Kidney (tissue), 14 donors: ENCODE measurements around the gene COIL. TPM values are rescaled to one million over a fixed set of nuclear protein-coding genes. Genes with fewer than 3 reads are reported as not detected.
"Not testable (repeated sequence)": the region's sequence is repeated elsewhere in the genome, so short reads cannot be mapped to it uniquely, and the experiment has no call there.

ENCODE experiments used
- DNase-seq, 5 donors: peaks; one replicate each; pipeline ENCODE4 v3.0.0-alpha.2; 2013 to 2020
- FAIRE-seq: peaks from 2 replicates; lab custom pipeline; 2012; peaks lifted over from hg19 to GRCh38; lab: Jason Lieb, UNC
- H3K27ac ChIP-seq, 2 donors: one replicate each; pipeline ENCODE4 v1.7.0; 2013; ENCODE audit warnings: low read depth in 2 of 2, low read length in 2 of 2, inconsistent platforms in 1 of 2
- H3K27me3 ChIP-seq: one replicate; pipeline ENCODE4 v1.7.1; 2013; ENCODE audit warnings: low read length, inconsistent platforms; ENCODE audit not compliant: control insufficient read depth, insufficient read depth
- H3K36me3 ChIP-seq, 3 donors: one replicate each; pipeline versions ENCODE4 v1.7.0 to v1.7.1; 2013; ENCODE audit warnings: low read length in 3 of 3, control low read depth in 1 of 3, inconsistent platforms in 1 of 3; ENCODE audit not compliant: insufficient read depth in 3 of 3, control insufficient read depth in 2 of 3
- H3K4me1 ChIP-seq, 3 donors: one replicate each; pipeline versions ENCODE4 v1.7.0 to v1.7.1; 2013; ENCODE audit warnings: low read length in 3 of 3, inconsistent platforms in 1 of 3, low read depth in 1 of 3; ENCODE audit not compliant: control insufficient read depth in 2 of 3, insufficient read depth in 2 of 3
- H3K4me3 ChIP-seq, 3 donors: one replicate each; pipeline versions ENCODE4 v1.7.0 to v1.8.1; 2013; ENCODE audit warnings: low read length in 3 of 3, control low read depth in 1 of 3, inconsistent platforms in 1 of 3
- H3K9ac ChIP-seq, 3 donors: one replicate each; pipeline versions ENCODE4 v1.7.0 to v1.7.1; 2013; ENCODE audit warnings: low read length in 3 of 3, control low read depth in 1 of 3, inconsistent platforms in 1 of 3
- H3K9me3 ChIP-seq, 3 donors: one replicate each; pipeline versions ENCODE4 v1.7.0 to v1.7.1; 2013; ENCODE audit warnings: low read length in 3 of 3, control low read depth in 1 of 3, inconsistent platforms in 1 of 3; ENCODE audit not compliant: control insufficient read depth in 2 of 3, insufficient read depth in 1 of 3
- CTCF ChIP-seq: IDR thresholded peaks from 3 replicates; pipeline ENCODE4 v1.5.1; 2012; ENCODE audit warnings: mild to moderate bottlenecking, moderate library complexity, borderline replicate concordance; ENCODE audit not compliant: insufficient read depth; ENCODE audit errors: extremely low read depth
- intact Hi-C: fragments of 100-400 bp; cut with DNase I; formaldehyde crosslinking; loops from one replicate; pipeline ENCODE4 v1.11.1; 2022
- polyA plus RNA-seq: library from polyadenylated mRNA; stranded (reverse); fragments of 350-450 nt; fragmentation: Illumina TruSeq; extraction: RNeasy Lipid Tissue Mini Kit (QIAGEN cat#74804); gene quantifications from one replicate; pipeline ENCODE4 v1.2.3, GENCODE V29; 2014; ENCODE audit warnings: low read depth, low replicate concordance; ENCODE audit not compliant: insufficient read depth
- total RNA-seq: library from RNA; stranded (reverse); fragmentation: NEBNext Ultra II Directional; extraction: Animal tissue kit (Norgen Biotek cat#: 25700); gene quantifications from one replicate; pipeline ENCODE4 v1.2.1, GENCODE V29; 2021
- donor health status: control.
- donor health status: control.
- donor health status: control.
- donor health status: control.
- donor health status: control.
- donor health status: DM: yes; HTN: yes; CAD: no.
- donor health status: Normal renal cell carcinoma (clear cell type).

The COIL gene
- total and polyA plus RNA-seq, 2 donors from 2014 or later = 8.6 to 14.2 TPM

- intact Hi-C loops = no loop called here
- no peaks in the 10 kb centered on the region for H3K27me3 ChIP-seq
- H3K9me3 ChIP-seq = no peaks in the 10 kb centered on the region
- peak in 3 of 5 donors; percentile 19 to 65 (median 52) for DNase-seq
- no peaks in the 10 kb centered on the region for H3K36me3 ChIP-seq
- peaks cover 0 to 6% (median 4%) of the 10 kb centered on the region in 3 donors for H3K4me1 ChIP-seq
- H3K4me3 ChIP-seq = no peak overlapping the region
- no peak for FAIRE-seq
- H3K27ac ChIP-seq = no peak overlapping the region
- no peak for TF ChIP-seq CTCF
- H3K9ac ChIP-seq = no peak overlapping the region
These were observed 12.7 kb upstream of the COIL start for GRCh38 chr17:56973520-56973919.

- no peak overlapping the region for H3K27ac ChIP-seq
- intact Hi-C loops = no loop called here
- FAIRE-seq = no peak
These were observed 11.4 kb upstream of the COIL start for GRCh38 chr17:56972111-56972730.

GRCh38 chr17:56970974-56971373 lies 10.1 kb upstream of the COIL start:
- Histone ChIP-seq H3K27ac (no peak overlapping the region), H3K9me3 (no peaks in the 10 kb centered on the region), H3K4me1 (no peaks in the 10 kb centered on the region), H3K9ac (no peak overlapping the region), H3K36me3 (no peaks in the 10 kb centered on the region), H3K27me3 (no peaks in the 10 kb centered on the region), H3K4me3 (no peak overlapping the region)
- DNase-seq (no peak), FAIRE-seq (no peak)
- intact Hi-C loops = no loop called here
- TF ChIP-seq CTCF = no peak

More at GRCh38 chr17:56972111-56972730, 11.4 kb upstream of the COIL start:
- Histone ChIP-seq H3K4me1 (peaks cover 0 to 3% (median 0%) of the 10 kb centered on the region in 3 donors), H3K4me3 (no peak overlapping the region), H3K27me3 (no peaks in the 10 kb centered on the region), H3K9me3 (no peaks in the 10 kb centered on the region), H3K9ac (no peak overlapping the region), H3K36me3 (no peaks in the 10 kb centered on the region)
- DNase-seq = no peak
- TF ChIP-seq CTCF = no peak

GRCh38 chr17:56966338-56966737 lies 5.5 kb upstream of the COIL start:
- Histone ChIP-seq H3K4me1 (no peaks in the 10 kb centered on the region), H3K36me3 (no peaks in the 10 kb centered on the region), H3K4me3 (no peak overlapping the region), H3K9ac (no peak overlapping the region), H3K27ac (no peak overlapping the region), H3K27me3 (no peaks in the 10 kb centered on the region), H3K9me3 (no peaks in the 10 kb centered on the region)
- no peak for FAIRE-seq
- DNase-seq = no peak
- TF ChIP-seq CTCF = no peak
- intact Hi-C loops = no loop called here

GRCh38 chr17:56965681-56966080 lies 4.8 kb upstream of the COIL start:
- intact Hi-C loops, H3K9ac ChIP-seq, H3K27ac ChIP-seq, H3K4me3 ChIP-seq, H3K27me3 ChIP-seq, H3K36me3 ChIP-seq, DNase-seq, H3K4me1 ChIP-seq, H3K9me3 ChIP-seq, FAIRE-seq: not testable (repeated sequence)

- intact Hi-C loops, H3K9me3 ChIP-seq, H3K27me3 ChIP-seq, H3K9ac ChIP-seq, H3K4me1 ChIP-seq, H3K27ac ChIP-seq, H3K36me3 ChIP-seq, FAIRE-seq, DNase-seq, H3K4me3 ChIP-seq: not testable (repeated sequence)
These were observed 4.4 kb upstream of the COIL start for GRCh38 chr17:56965241-56965640.
